GM12878 (cell line): ENCODE measurements around the gene POLD2.

Experiments
- BHLHE40 ChIP-seq, 2 experiments: fragments of 450-650 bp in 1 of 2; IDR thresholded peaks; 2 replicates each; pipeline ENCODE4 v1.6.1; 2011 to 2017; ENCODE audit warnings: low read depth in 2 of 2, borderline replicate concordance in 1 of 2, improper control_type of control experiment in 1 of 2, low read length in 1 of 2, mild to moderate bottlenecking in 1 of 2
- CBX5 ChIP-seq: sonication (generic); IDR thresholded peaks from 2 replicates; pipeline ENCODE4 v1.6.1; 2016; ENCODE audit warnings: low read depth, moderate library complexity, mild to moderate bottlenecking, inconsistent platforms
- CHD2 ChIP-seq: IDR thresholded peaks from 2 replicates; pipeline ENCODE4 v1.6.1; 2011; ENCODE audit warnings: low read depth, low read length, improper control_type of control experiment, borderline replicate concordance
- CTCF ChIP-seq, 3 experiments: IDR thresholded peaks in 2 of 3; conservative IDR thresholded peaks in 1 of 3; 2 replicates each; pipeline ENCODE4 v1.5.1; 2011; ENCODE audit warnings: low read depth in 3 of 3, low read length in 3 of 3, mild to moderate bottlenecking in 3 of 3, control low read depth in 2 of 3, moderate library complexity in 2 of 3, inconsistent platforms in 1 of 3, mixed read lengths in 1 of 3; ENCODE audit not compliant: control insufficient read depth in 2 of 3, insufficient read depth in 1 of 3; ENCODE audit errors: extremely low read depth in 1 of 3
- EGR1 ChIP-seq, 2 experiments: IDR thresholded peaks; 1 replicate in 1 of 2; 2 replicates in 1 of 2; pipeline ENCODE4 v1.6.1; 2011 to 2012; ENCODE audit warnings: low read depth in 2 of 2, low read length in 2 of 2, borderline replicate concordance in 1 of 2, mild to moderate bottlenecking in 1 of 2, moderate library complexity in 1 of 2
- EP300 ChIP-seq, 2 experiments: fragments of 150-350 bp in 1 of 2; IDR thresholded peaks; 2 replicates each; pipeline ENCODE4 v1.6.1; 2011 to 2012; ENCODE audit warnings: low read depth in 2 of 2, low read length in 2 of 2, borderline replicate concordance in 1 of 2, improper control_type of control experiment in 1 of 2, inconsistent platforms in 1 of 2; ENCODE audit not compliant: control insufficient read depth in 1 of 2
- EZH2 ChIP-seq: IDR thresholded peaks from 2 replicates; pipeline ENCODE4 v1.6.1; 2012; ENCODE audit warnings: low read depth, mild to moderate bottlenecking, control low read depth, inconsistent platforms, low read length, borderline replicate concordance; ENCODE audit not compliant: control insufficient read depth
- HDGF ChIP-seq: fragments of 450-650 bp; IDR thresholded peaks from 2 replicates; pipeline ENCODE4 v1.6.1; 2016; ENCODE audit warnings: antibody characterized with exemption
- KDM1A ChIP-seq: fragments of 200-600 bp; sonication (generic); IDR thresholded peaks from 2 replicates; pipeline ENCODE4 v1.6.1; 2016; ENCODE audit warnings: borderline replicate concordance
- NBN ChIP-seq: fragments of 450-650 bp; IDR thresholded peaks from 2 replicates; pipeline ENCODE4 v1.6.1; 2016
- POLR2AphosphoS5 ChIP-seq: IDR thresholded peaks from 2 replicates; pipeline ENCODE4 v1.6.1; 2011; ENCODE audit warnings: mild to moderate bottlenecking, low read length, inconsistent platforms
- ZNF384 ChIP-seq: IDR thresholded peaks from 2 replicates; pipeline ENCODE4 v1.6.1; 2012; ENCODE audit warnings: low read depth, mild to moderate bottlenecking, low read length, improper control_type of control experiment, borderline replicate concordance
- ZNF622 ChIP-seq: fragments of 450-650 bp; IDR thresholded peaks from 2 replicates; pipeline ENCODE4 v1.6.1; 2017; ENCODE audit warnings: mild to moderate bottlenecking, inconsistent platforms
- ZNF687 ChIP-seq: fragments of 450-650 bp; IDR thresholded peaks from 2 replicates; pipeline ENCODE4 v1.6.1; 2017; ENCODE audit warnings: mild to moderate bottlenecking, moderate library complexity

GRCh38 chr7:44144426-44144967, 21.1 kb upstream of the POLD2 start:
- TF ChIP-seq HDGF (no peak), EGR1 (IDR thresholded peaks at IDR 0.05; ENCODE audit: borderline replicate concordance in 1 of 2, low read depth in 2 of 2, low read length in 2 of 2) (no peak), CHD2 (no peak), NBN (no peak), ZNF622 (no peak), BHLHE40 (IDR thresholded peaks at IDR 0.05; ENCODE audit: borderline replicate concordance in 1 of 2, low read depth in 2 of 2, low read length in 1 of 2) (no peak), ZNF687 (no peak), CTCF (IDR thresholded peaks at IDR 0.05 in 2 of 3, conservative IDR thresholded peaks at IDR 0.05 in 1 of 3; ENCODE audit: control insufficient read depth in 2 of 3, extremely low read depth in 1 of 3, insufficient read depth in 1 of 3, low read depth in 3 of 3, low read length in 3 of 3) (no peak), EZH2 (no peak), KDM1A (no peak), ZNF384 (no peak), CBX5 (no peak), EP300 (IDR thresholded peaks at IDR 0.05; ENCODE audit: borderline replicate concordance in 1 of 2, control insufficient read depth in 1 of 2, low read depth in 2 of 2, low read length in 2 of 2) (no peak), POLR2AphosphoS5 (no peak)
